Smooth muscle cell (in vitro differentiated cells): Measurements from ENCODE around the gene GDPD5. TPM values are rescaled to one million over a fixed set of nuclear protein-coding genes. Genes with fewer than 3 reads are reported as not detected.
A peak's percentile ranks its signal among the peaks of the same experiment; 100 is the strongest.

Experiments
- DNase-seq: peaks from one replicate; lab custom pipeline; 2025; ENCODE audit not compliant: unreplicated experiment; lab: John Stamatoyannopoulos, UW
- H2AFZ ChIP-seq: fragments of 200-600 bp; sonication (generic); 2 replicates; pipeline ENCODE4 v1.6.0; 2016; ENCODE audit warnings: antibody characterized with exemption, low read depth, mild to moderate bottlenecking
- H3F3A ChIP-seq: fragments of 200-600 bp; sonication (generic); 2 replicates; pipeline ENCODE4 v1.6.0; 2017; ENCODE audit warnings: antibody characterized with exemption, low read depth
- H3K27ac ChIP-seq: fragments of 200-600 bp; sonication (generic); 2 replicates; pipeline ENCODE4 v1.5.1; 2016; ENCODE audit warnings: low read depth, mild to moderate bottlenecking
- H3K27me3 ChIP-seq: fragments of 200-600 bp; sonication (generic); 2 replicates; pipeline ENCODE4 v1.6.1; 2016; ENCODE audit warnings: low read depth, mild to moderate bottlenecking
- H3K36me3 ChIP-seq: fragments of 200-600 bp; sonication (generic); 2 replicates; pipeline ENCODE4 v1.5.1; 2016; ENCODE audit warnings: low read depth
- H3K4me1 ChIP-seq: fragments of 200-600 bp; sonication (generic); 2 replicates; pipeline ENCODE4 v1.5.1; 2016; ENCODE audit warnings: low read depth
- H3K4me2 ChIP-seq: fragments of 200-600 bp; sonication (generic); 2 replicates; pipeline ENCODE4 v1.6.0; 2016; ENCODE audit warnings: mild to moderate bottlenecking
- H3K4me3 ChIP-seq: fragments of 200-600 bp; sonication (generic); 2 replicates; pipeline ENCODE4 v1.5.1; 2016; ENCODE audit warnings: mild to moderate bottlenecking
- H3K79me2 ChIP-seq: fragments of 200-600 bp; sonication (generic); 2 replicates; pipeline ENCODE4 v1.6.0; 2016; ENCODE audit warnings: low read depth, mild to moderate bottlenecking
- H3K9ac ChIP-seq: fragments of 200-600 bp; sonication (generic); 2 replicates; pipeline ENCODE4 v1.6.0; 2016; ENCODE audit warnings: low read depth
- H3K9me3 ChIP-seq: fragments of 200-600 bp; sonication (generic); replicated peaks from 2 replicates; pipeline ENCODE4 v1.5.1; 2016; ENCODE audit warnings: low read depth
- H4K20me1 ChIP-seq: fragments of 200-600 bp; sonication (generic); 2 replicates; pipeline ENCODE4 v1.6.0; 2016; ENCODE audit warnings: low read depth
- WGBS: methylation state at CpG from one replicate; pipeline ENCODE4 v1.1.7; 2016; ENCODE audit warnings: low lambda C conversion rate; 5-methylcytosine and 5-hydroxymethylcytosine counted together
- polyA plus RNA-seq: library from polyadenylated mRNA; unstranded; fragments of >200 nt; fragmentation: Nextera tagmentation; extraction: Ambion mirVana; gene quantifications from 2 replicates; pipeline ENCODE4 v1.2.1, GENCODE V29; 2016
- total RNA-seq: library from RNA; depleted of rRNA; stranded (reverse); fragments of >200 nt; gene quantifications from 2 replicates; pipeline ENCODE4 v1.2.3, GENCODE V29; 2014
- TF ChIP-seq, protein P1 (sequence below): fragments of 200-600 bp; sonication (generic); IDR thresholded peaks from 2 replicates; pipeline ENCODE4 v1.5.1; 2017; ENCODE audit warnings: borderline replicate concordance, mild to moderate bottlenecking, antibody characterized with exemption; ENCODE audit not compliant: insufficient read depth, poor library complexity, severe bottlenecking

Gene GDPD5
- total and polyA plus RNA-seq, 2 experiments from 2014 or later, result 2.3 to 5.8 TPM

DNA sequence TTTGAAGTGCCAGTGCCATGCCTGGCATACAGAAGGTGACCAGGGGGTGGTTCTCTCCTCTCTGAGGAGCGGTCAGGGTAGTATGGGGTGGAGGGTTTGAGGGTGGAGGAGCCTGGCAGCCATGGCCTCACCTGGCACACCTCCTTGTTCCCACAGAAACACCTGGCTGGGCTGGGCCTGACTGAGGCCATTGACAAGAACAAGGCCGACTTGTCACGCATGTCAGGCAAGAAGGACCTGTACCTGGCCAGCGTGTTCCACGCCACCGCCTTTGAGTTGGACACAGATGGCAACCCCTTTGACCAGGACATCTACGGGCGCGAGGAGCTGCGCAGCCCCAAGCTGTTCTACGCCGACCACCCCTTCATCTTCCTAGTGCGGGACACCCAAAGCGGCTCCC, 45.9 kb upstream of the GDPD5 start:
- no peak for DNase-seq
- H2AFZ ChIP-seq, result no peak overlapping the region
- TF ChIP-seq, protein P1, sequence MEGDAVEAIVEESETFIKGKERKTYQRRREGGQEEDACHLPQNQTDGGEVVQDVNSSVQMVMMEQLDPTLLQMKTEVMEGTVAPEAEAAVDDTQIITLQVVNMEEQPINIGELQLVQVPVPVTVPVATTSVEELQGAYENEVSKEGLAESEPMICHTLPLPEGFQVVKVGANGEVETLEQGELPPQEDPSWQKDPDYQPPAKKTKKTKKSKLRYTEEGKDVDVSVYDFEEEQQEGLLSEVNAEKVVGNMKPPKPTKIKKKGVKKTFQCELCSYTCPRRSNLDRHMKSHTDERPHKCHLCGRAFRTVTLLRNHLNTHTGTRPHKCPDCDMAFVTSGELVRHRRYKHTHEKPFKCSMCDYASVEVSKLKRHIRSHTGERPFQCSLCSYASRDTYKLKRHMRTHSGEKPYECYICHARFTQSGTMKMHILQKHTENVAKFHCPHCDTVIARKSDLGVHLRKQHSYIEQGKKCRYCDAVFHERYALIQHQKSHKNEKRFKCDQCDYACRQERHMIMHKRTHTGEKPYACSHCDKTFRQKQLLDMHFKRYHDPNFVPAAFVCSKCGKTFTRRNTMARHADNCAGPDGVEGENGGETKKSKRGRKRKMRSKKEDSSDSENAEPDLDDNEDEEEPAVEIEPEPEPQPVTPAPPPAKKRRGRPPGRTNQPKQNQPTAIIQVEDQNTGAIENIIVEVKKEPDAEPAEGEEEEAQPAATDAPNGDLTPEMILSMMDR, result no peak
- H3K4me3 ChIP-seq, result no peak overlapping the region
- H3K36me3 ChIP-seq, result peaks cover 16% of the 10 kb centered on the region
- no peak overlapping the region for H3K4me2 ChIP-seq
- peaks cover 46% of the 10 kb centered on the region for H3K79me2 ChIP-seq
- H3K9me3 ChIP-seq, result no peaks in the 10 kb centered on the region
- over 99% methylated on average over 14 of the region's 14 CpGs for WGBS
- H3K4me1 ChIP-seq, result no peaks in the 10 kb centered on the region
- H3F3A ChIP-seq, result peaks cover 85% of the 10 kb centered on the region
- no peak overlapping the region for H3K9ac ChIP-seq
- H3K27me3 ChIP-seq, result no peaks in the 10 kb centered on the region
- peaks cover 93% of the 10 kb centered on the region for H4K20me1 ChIP-seq
- H3K27ac ChIP-seq, result peak overlapping the region; percentile 27

DNA sequence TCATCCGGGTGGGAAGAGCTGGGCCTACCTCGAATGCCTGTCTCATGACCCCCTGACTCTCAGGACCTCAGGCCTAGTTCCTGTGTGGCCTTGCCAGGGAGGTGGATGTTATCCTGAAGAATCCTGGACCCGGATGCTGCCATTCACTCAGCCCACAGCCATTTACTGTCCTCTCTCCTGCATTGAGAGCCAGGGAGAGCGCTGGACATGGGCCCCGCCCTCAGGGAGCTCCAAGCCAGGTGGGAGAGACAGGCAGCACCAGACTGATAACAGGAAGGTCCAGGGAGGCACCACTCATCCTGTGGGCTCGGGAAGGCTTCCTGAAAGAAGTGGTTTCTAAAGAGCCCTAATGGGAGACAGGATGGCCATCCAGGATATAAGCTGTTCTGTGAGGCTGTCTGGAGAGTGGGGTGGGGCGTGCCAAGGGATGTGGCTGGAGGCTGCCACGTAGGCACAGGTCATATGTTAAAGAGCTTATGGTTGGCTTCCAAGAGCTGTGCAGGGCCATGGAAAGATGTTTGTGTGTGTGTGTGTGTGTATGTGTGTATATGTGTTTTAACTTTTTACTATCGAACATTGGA, 44.9 kb upstream of the GDPD5 start:
- Histone ChIP-seq H3K4me1 (peaks cover 7% of the 10 kb centered on the region), H3K27me3 (no peaks in the 10 kb centered on the region), H2AFZ (no peak overlapping the region), H3K4me2 (no peak overlapping the region), H3K36me3 (peaks cover 16% of the 10 kb centered on the region), H3K27ac (peak overlapping the region; percentile 42), H3K4me3 (no peak overlapping the region), H3K79me2 (peaks cover 56% of the 10 kb centered on the region), H3K9me3 (no peaks in the 10 kb centered on the region), H3F3A (peaks cover 88% of the 10 kb centered on the region), H3K9ac (no peak overlapping the region), H4K20me1 (peaks cover 100% of the 10 kb centered on the region)
- TF ChIP-seq, protein P1, result no peak
- no peak for DNase-seq
- WGBS, result 85% methylated on average over 9 of the region's 9 CpGs

DNA sequence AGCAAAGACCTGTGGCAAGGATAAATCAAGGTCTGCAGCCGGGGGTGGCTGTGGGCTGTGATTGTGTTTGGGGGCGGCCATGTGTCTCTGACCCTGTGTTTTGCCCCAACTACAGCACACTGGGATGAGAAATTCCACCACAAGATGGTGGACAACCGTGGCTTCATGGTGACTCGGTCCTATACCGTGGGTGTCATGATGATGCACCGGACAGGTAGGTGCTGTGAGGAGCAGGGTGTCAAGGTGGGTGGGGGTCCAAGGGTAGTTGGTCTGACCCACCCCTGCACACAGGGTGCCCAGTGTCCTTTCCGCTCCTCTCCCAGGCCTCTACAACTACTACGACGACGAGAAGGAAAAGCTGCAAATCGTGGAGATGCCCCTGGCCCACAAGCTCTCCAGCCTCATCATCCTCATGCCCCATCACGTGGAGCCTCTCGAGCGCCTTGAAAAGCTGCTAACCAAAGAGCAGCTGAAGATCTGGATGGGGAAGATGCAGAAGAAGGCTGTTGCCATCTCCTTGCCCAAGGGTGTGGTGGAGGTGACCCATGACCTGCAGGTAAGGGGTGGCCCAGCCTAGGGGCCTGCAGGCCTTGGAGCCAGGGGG, 43.0 kb upstream of the GDPD5 start:
- Histone ChIP-seq H3K4me3 (no peak overlapping the region), H3K4me2 (no peak overlapping the region), H4K20me1 (peaks cover 100% of the 10 kb centered on the region), H3K27me3 (no peaks in the 10 kb centered on the region), H2AFZ (no peak overlapping the region), H3K4me1 (peaks cover 22% of the 10 kb centered on the region), H3F3A (peaks cover 81% of the 10 kb centered on the region), H3K9ac (no peak overlapping the region), H3K36me3 (peaks cover 16% of the 10 kb centered on the region), H3K79me2 (peaks cover 75% of the 10 kb centered on the region), H3K27ac (peak overlapping the region; percentile 68), H3K9me3 (no peaks in the 10 kb centered on the region)
- WGBS, result 89% methylated on average over 14 of the region's 14 CpGs
- TF ChIP-seq, protein P1, result no peak
- no peak for DNase-seq

DNA sequence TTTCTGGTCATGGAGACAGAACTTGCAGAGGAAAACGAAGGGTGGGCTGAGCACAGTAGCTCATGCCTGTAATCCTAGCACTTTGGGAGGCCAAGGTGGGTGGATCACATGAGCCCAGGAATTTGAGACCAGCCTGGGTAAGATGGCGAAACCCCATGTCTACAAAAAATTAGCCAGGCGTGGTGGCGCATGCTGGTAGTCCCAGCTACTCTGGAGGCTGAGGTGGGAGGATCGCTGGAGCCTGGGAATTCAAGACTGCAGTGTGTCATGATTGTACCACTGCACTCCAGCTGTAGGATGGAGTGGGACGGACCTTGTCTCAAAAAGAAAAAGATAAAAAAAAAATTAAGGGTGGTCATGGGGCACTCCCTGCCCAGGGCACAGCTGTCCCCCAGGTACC, 42.2 kb upstream of the GDPD5 start:
- no peaks in the 10 kb centered on the region for H3K27me3 ChIP-seq
- H3K27ac ChIP-seq, result peak overlapping the region; percentile 68
- peaks cover 22% of the 10 kb centered on the region for H3K4me1 ChIP-seq
- TF ChIP-seq, protein P1, result no peak
- H4K20me1 ChIP-seq, result peaks cover 100% of the 10 kb centered on the region
- H3F3A ChIP-seq, result peaks cover 81% of the 10 kb centered on the region
- WGBS, result 82% methylated on average over 6 of the region's 6 CpGs
- no peak overlapping the region for H3K4me3 ChIP-seq
- H3K9me3 ChIP-seq, result no peaks in the 10 kb centered on the region
- H3K4me2 ChIP-seq, result peak overlapping the region; percentile 94
- no peak for DNase-seq
- H3K9ac ChIP-seq, result no peak overlapping the region
- H2AFZ ChIP-seq, result no peak overlapping the region
- H3K79me2 ChIP-seq, result peaks cover 83% of the 10 kb centered on the region
- H3K36me3 ChIP-seq, result peaks cover 16% of the 10 kb centered on the region
